Activated B cell treated with CpG ODN at 0.5 μM for 24 hours (primary cell): ENCODE measurements around the gene GRPEL1. TPM values are rescaled to one million over a fixed set of nuclear protein-coding genes. Genes with fewer than 3 reads are reported as not detected.

Experiments used
- ATAC-seq: fragments of 200-7000 bp; cut with Tn5 transposase; one replicate; pipeline ENCODE4 v1.10.0; 2021; ENCODE audit warnings: low read depth, mild to moderate bottlenecking, moderate library complexity
- CTCF ChIA-PET: fragments of 350-600 bp; sonication (Branson Sonifier 250); formaldehyde crosslinking; loops from one replicate; lab custom pipeline; 2021; ENCODE audit warnings: antibody characterized with exemption; lab: Charles Lee
- POLR2A ChIA-PET: fragments of 350-600 bp; sonication (Branson Sonifier 250); formaldehyde crosslinking; loops from one replicate; lab custom pipeline; 2021; ENCODE audit warnings: antibody characterized with exemption; lab: Charles Lee
- DNase-seq: peaks from one replicate; pipeline ENCODE4 v3.0.0; 2022
- H3K27ac Mint-ChIP-seq: one replicate; pipeline ENCODE4 v1.8.0; 2020; ENCODE audit warnings: mixed read lengths
- H3K27me3 Mint-ChIP-seq: one replicate; pipeline ENCODE4 v1.8.0; 2021; ENCODE audit warnings: mixed read lengths
- H3K36me3 Mint-ChIP-seq: one replicate; pipeline ENCODE4 v1.8.0; 2021; ENCODE audit warnings: low read depth, mixed read lengths
- H3K4me1 Mint-ChIP-seq: one replicate; pipeline ENCODE4 v1.8.0; 2021; ENCODE audit warnings: mixed read lengths
- H3K4me3 Mint-ChIP-seq: one replicate; pipeline ENCODE4 v1.8.0; 2020; ENCODE audit warnings: mild to moderate bottlenecking, mixed read lengths
- H3K9me3 Mint-ChIP-seq: one replicate; pipeline ENCODE4 v1.8.0; 2020; ENCODE audit warnings: mixed read lengths
- CTCF ChIP-seq: fragments of 200-600 bp; IDR thresholded peaks from one replicate; pipeline ENCODE4 v1.8.0; 2022; ENCODE audit warnings: antibody characterized with exemption, mild to moderate bottlenecking
- intact Hi-C: fragments of 100-400 bp; cut with micrococcal nuclease; formaldehyde crosslinking; loops from one replicate; pipeline ENCODE4 v1.15.1; 2024
- total RNA-seq: library from RNA; stranded (reverse); gene quantifications from 2 replicates; pipeline ENCODE4 v1.2.3, GENCODE V29; 2022

The GRPEL1 gene
- total RNA-seq, 1 donor from 2014 or later, result 31.8 TPM

DNA sequence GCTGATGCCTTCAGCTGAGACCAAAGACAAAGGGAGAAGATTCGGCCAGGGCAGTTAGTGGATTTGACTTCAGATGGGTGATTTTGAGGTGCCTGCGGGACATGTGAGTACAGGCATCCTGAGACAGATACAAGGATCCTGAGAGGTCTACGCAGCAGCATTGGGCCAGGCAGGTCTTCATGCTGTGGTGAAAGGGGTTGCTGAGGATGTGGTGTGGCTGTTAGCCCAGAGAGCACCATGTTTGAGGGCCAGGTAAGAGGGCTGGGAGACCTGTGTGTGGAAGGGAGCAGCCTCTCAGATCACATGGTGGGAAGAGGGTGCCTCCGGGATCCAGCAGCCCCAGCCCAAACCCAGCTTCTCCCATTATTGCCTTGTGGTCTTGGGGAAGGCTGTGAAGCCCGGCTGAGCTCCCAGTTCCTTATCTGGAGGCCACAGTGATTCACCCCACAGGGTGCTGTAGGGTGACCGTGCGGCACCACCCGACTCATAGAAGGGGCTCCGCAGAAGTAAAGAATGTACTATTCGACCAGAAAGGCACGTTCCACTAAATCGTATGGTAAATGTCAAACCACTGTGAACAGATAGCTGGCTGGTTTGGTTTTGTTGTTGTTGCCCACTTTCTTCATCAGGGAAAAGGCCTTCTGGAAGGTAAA is 52.4 kb downstream of the GRPEL1 start:
- TF ChIP-seq CTCF, result no peak
- Mint-ChIP-seq H3K9me3 (no peaks in the 10 kb centered on the region), H3K36me3 (peaks cover 62% of the 10 kb centered on the region), H3K27me3 (no peaks in the 10 kb centered on the region), H3K4me3 (no peak overlapping the region), H3K4me1 (peaks cover 20% of the 10 kb centered on the region), H3K27ac (no peak overlapping the region)
- no peak for ATAC-seq
- no peak for DNase-seq
- ChIA-PET POLR2A (no interaction called here), CTCF (no interaction called here)
- intact Hi-C loops, result no loop called here

DNA sequence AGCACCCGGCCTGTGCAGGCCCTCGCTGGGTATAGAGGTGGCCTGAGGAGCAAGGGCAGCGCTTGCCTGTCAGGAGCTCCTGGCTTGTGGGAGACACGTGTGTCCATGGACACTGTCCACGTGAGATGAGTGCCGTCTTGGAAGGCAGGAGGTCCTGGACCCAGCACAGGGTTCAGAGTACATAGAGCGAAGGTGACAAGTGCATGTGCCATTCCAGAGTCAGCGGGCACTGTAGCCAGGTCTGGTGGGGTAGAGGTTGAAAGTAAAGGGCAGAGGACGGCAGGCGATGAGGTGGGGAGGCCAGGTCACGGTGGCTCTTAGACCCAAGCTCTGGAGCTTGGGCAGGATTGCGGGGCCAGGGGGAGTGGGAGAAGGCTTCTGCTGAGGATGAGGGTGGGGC is 53.0 kb downstream of the GRPEL1 start:
- H3K4me3 Mint-ChIP-seq, result no peak overlapping the region
- DNase-seq (no peak), ATAC-seq (no peak)
- ChIA-PET POLR2A (no interaction called here), CTCF (no interaction called here)
- TF ChIP-seq CTCF, result no peak
- H3K27ac Mint-ChIP-seq, result no peak overlapping the region
- H3K9me3 Mint-ChIP-seq, result no peaks in the 10 kb centered on the region
- H3K36me3 Mint-ChIP-seq, result peaks cover 64% of the 10 kb centered on the region
- intact Hi-C loops, result loop anchor here (1.0 kb wide), 3 partner anchors 28 to 53 kb away; partner anchors contain the start of genes GRPEL1 and TADA2B
- peaks cover 20% of the 10 kb centered on the region for H3K4me1 Mint-ChIP-seq
- H3K27me3 Mint-ChIP-seq, result no peaks in the 10 kb centered on the region

GRCh38 chr4:7013175-7013574 is 54.7 kb downstream of the GRPEL1 start:
- POLR2A ChIA-PET, result interaction anchor here (1.6 to 2.2 kb wide), 3 partner anchors 26 to 104 kb away, joined by 8 to 13 read pairs (median 12); partner anchors contain the start of gene GRPEL1
- ATAC-seq (peak; percentile 60), DNase-seq (no peak)
- H3K4me1 Mint-ChIP-seq, result peaks cover 20% of the 10 kb centered on the region
- no peaks in the 10 kb centered on the region for H3K27me3 Mint-ChIP-seq
- H3K9me3 Mint-ChIP-seq, result no peaks in the 10 kb centered on the region
- intact Hi-C loops, result loop anchor here (1.0 kb wide), 1 partner anchor 26 kb away; no protein-coding TSS in a partner anchor
- CTCF ChIA-PET, result interaction anchor here (1.3 to 2.1 kb wide), 2 partner anchors 39 to 58 kb away, joined by 4 to 5 read pairs; no protein-coding TSS in a partner anchor
- peaks cover 71% of the 10 kb centered on the region for H3K36me3 Mint-ChIP-seq
- no peak for TF ChIP-seq CTCF
- peak overlapping the region; percentile 67 for H3K27ac Mint-ChIP-seq
- no peak overlapping the region for H3K4me3 Mint-ChIP-seq

DNA sequence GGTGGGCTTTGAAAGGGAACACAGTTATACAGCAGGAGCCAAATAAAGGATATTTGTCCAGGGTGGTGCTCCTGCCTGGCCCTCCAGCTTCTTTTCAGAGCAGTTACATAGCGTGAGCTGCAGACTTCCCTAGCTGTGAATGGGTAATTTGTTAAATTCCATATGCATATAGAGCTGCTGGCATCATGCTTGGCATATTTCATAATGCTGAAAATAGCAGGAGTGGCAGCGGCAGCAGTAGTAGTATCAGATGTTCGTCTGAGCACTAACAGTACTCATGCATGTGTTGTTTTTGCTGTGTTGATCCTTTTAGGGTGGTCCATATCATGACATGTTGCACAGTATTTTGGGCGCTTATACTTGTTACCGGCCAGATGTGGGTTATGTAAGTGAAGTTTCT is 58.3 kb downstream of the GRPEL1 start:
- no peak for TF ChIP-seq CTCF
- Mint-ChIP-seq H3K4me1 (peaks cover 16% of the 10 kb centered on the region), H3K4me3 (no peak overlapping the region), H3K27me3 (no peaks in the 10 kb centered on the region), H3K27ac (no peak overlapping the region), H3K9me3 (no peaks in the 10 kb centered on the region), H3K36me3 (peaks cover 69% of the 10 kb centered on the region)
- POLR2A ChIA-PET, result interaction anchor here (1.5 kb wide), 1 partner anchor 33 kb away, joined by 5 read pairs; the partner anchor contains the start of gene TADA2B
- no peak for ATAC-seq
- intact Hi-C loops, result no loop called here
- DNase-seq, result no peak
- CTCF ChIA-PET, result no interaction called here

Other genes with a start within 250 kb of the GRPEL1 start
- 35.1 and 35.2 TPM in 2 replicates for gene TBC1D14, start 158.2 kb downstream of the GRPEL1 start, total RNA-seq
- gene TADA2B, start 24.7 kb downstream of the GRPEL1 start, total RNA-seq, result 26.7 and 31.8 TPM in 2 replicates
- not detected in 2 replicates for gene SORCS2, start 124.5 kb upstream of the GRPEL1 start, total RNA-seq